T-cell (primary cell): Measurements from ENCODE around the gene ANO2. TPM values are rescaled to one million over a fixed set of nuclear protein-coding genes. Genes with fewer than 3 reads are reported as not detected.

ENCODE experiments used
- ATAC-seq, 4 experiments: fragments of 200-7000 bp in 3 of 4; fragments of 150-1000 bp in 1 of 4; cut with Tn5 transposase; replicated peaks in 1 of 4; 1 replicate in 3 of 4; 2 replicates in 1 of 4; pipeline ENCODE4 v1.10.0; 2021; ENCODE audit warnings: moderate library complexity in 3 of 4, mild to moderate bottlenecking in 2 of 4, moderate number of reproducible peaks in 1 of 4
- CTCF ChIA-PET, 2 donors: fragments of 300-600 bp; sonication (Branson Sonifier 250); formaldehyde crosslinking; loops; one replicate each; lab custom pipeline; 2022; ENCODE audit warnings: antibody characterized with exemption in 2 of 2; lab: Charles Lee
- POLR2A ChIA-PET, 2 donors: fragments of 300-600 bp; sonication (Branson Sonifier 250); formaldehyde crosslinking; loops; one replicate each; lab custom pipeline; 2022; ENCODE audit warnings: antibody characterized with exemption in 2 of 2; lab: Charles Lee
- DNase-seq, 35 experiments: peaks; one replicate each; pipeline versions ENCODE4 v3.0.0 to v3.0.0-alpha.2; 2013 to 2023
- H3K27ac ChIP-seq: one replicate; pipeline ENCODE4 v1.5.1; 2013; ENCODE audit warnings: low read length
- H3K27me3 ChIP-seq, 2 experiments: replicated peaks in 1 of 2; 1 replicate in 1 of 2; 2 replicates in 1 of 2; pipeline versions ENCODE4 v1.6.1 to v1.7.0; 2013; ENCODE audit warnings: low read length in 1 of 2, mixed read lengths in 1 of 2; ENCODE audit not compliant: control insufficient read depth in 2 of 2, insufficient read depth in 2 of 2; ENCODE audit errors: extremely low read depth in 1 of 2
- H3K36me3 ChIP-seq, 2 donors: 1 replicate in 1 of 2; 2 replicates in 1 of 2; pipeline versions ENCODE4 v1.6.1 to v1.7.0; 2013; ENCODE audit warnings: low read length in 1 of 2; ENCODE audit not compliant: control insufficient read depth in 2 of 2, insufficient read depth in 1 of 2; ENCODE audit errors: extremely low read depth in 1 of 2
- H3K4me1 ChIP-seq, 2 experiments: 1 replicate in 1 of 2; 2 replicates in 1 of 2; pipeline versions ENCODE4 v1.6.1 to v1.7.0; 2013; ENCODE audit warnings: low read length in 2 of 2, mixed read lengths in 1 of 2; ENCODE audit not compliant: insufficient read depth in 2 of 2, control insufficient read depth in 1 of 2; ENCODE audit errors: extremely low read depth in 1 of 2
- H3K4me3 ChIP-seq, 2 donors: 1 replicate in 1 of 2; 2 replicates in 1 of 2; pipeline versions ENCODE4 v1.5.1 to v1.7.0; 2013; ENCODE audit warnings: mild to moderate bottlenecking in 2 of 2, low read length in 1 of 2, moderate library complexity in 1 of 2; ENCODE audit not compliant: control insufficient read depth in 1 of 2; ENCODE audit errors: extremely low read depth in 1 of 2
- H3K9me3 ChIP-seq: 2 replicates; pipeline ENCODE4 v1.7.0; 2013
- H3K27ac Mint-ChIP-seq, 2 donors: one replicate each; pipeline ENCODE4 v1.8.0; 2020 to 2021; ENCODE audit warnings: mild to moderate bottlenecking in 2 of 2, mixed read lengths in 2 of 2
- H3K27me3 Mint-ChIP-seq, 2 donors: one replicate each; pipeline ENCODE4 v1.8.0; 2021 to 2022; ENCODE audit warnings: mixed read lengths in 2 of 2
- H3K36me3 Mint-ChIP-seq: one replicate; pipeline ENCODE4 v1.8.0; 2021; ENCODE audit warnings: mixed read lengths
- H3K4me1 Mint-ChIP-seq, 3 donors: one replicate each; pipeline ENCODE4 v1.8.0; 2020 to 2022; ENCODE audit warnings: mixed read lengths in 3 of 3, mild to moderate bottlenecking in 1 of 3
- H3K4me3 Mint-ChIP-seq, 3 donors: one replicate each; pipeline ENCODE4 v1.8.0; 2020 to 2022; ENCODE audit warnings: mild to moderate bottlenecking in 3 of 3, mixed read lengths in 3 of 3, moderate library complexity in 3 of 3
- H3K9me3 Mint-ChIP-seq, 3 donors: one replicate each; pipeline ENCODE4 v1.8.0; 2020 to 2022; ENCODE audit warnings: mixed read lengths in 3 of 3
- WGBS: methylation state at CpG from one replicate; pipeline ENCODE4 v1.1.5; 2013; ENCODE audit warnings: missing lambda C conversion rate; ENCODE audit not compliant: insufficient coverage; 5-methylcytosine and 5-hydroxymethylcytosine counted together
- total RNA-seq, 35 experiments: library from RNA in 6 of 35; stranded (reverse) in 6 of 35; fragments of 120-200 nt in 1 of 35; gene quantifications; one replicate each; pipeline versions ENCODE4 v1.2.1 to v1.2.4 and lab custom pipeline; 2013 to 2026

ANO2 gene
- total RNA-seq, 5 donors from 2014 or later (not counting 1 experiment from before 2014, with no cell fraction given), result not detected

- H3K36me3 Mint-ChIP-seq, result no peaks in the 10 kb centered on the region
- peaks cover 9 to 12% of the 10 kb centered on the region in 2 donors for H3K27me3 Mint-ChIP-seq
- H3K4me1 ChIP-seq, result no peaks in the 10 kb centered on the region
- H3K9me3 Mint-ChIP-seq, result no peaks in the 10 kb centered on the region
- H3K27ac Mint-ChIP-seq, result no peak overlapping the region
- H3K4me1 Mint-ChIP-seq, result no peaks in the 10 kb centered on the region
- WGBS, result 88% methylated on average over 7 of the region's 12 CpGs
- no peaks in the 10 kb centered on the region for H3K36me3 ChIP-seq
- CTCF ChIA-PET, result no interaction called here
- H3K27ac ChIP-seq, result no peak overlapping the region
- H3K27me3 ChIP-seq, result peaks cover 0 to 20% of the 10 kb centered on the region in 2 experiments
- H3K4me3 ChIP-seq, result no peak overlapping the region
- no peak overlapping the region for H3K4me3 Mint-ChIP-seq
- H3K9me3 ChIP-seq, result no peaks in the 10 kb centered on the region
- POLR2A ChIA-PET, result no interaction called here
- DNase-seq (no peak), ATAC-seq (no peak)
These were observed 146.6 kb downstream of the ANO2 start for GRCh38 chr12:5798242-5799015.

- no peak for ATAC-seq
These were observed 147.4 kb downstream of the ANO2 start for GRCh38 chr12:5797661-5798060.

GRCh38 chr12:5796959-5797225 is 148.2 kb downstream of the ANO2 start:
- peaks cover 6 to 8% of the 10 kb centered on the region in 2 donors for H3K27me3 Mint-ChIP-seq
- ATAC-seq (no peak), DNase-seq (no peak)
- H3K27ac ChIP-seq, result no peak overlapping the region
- 68% methylated on average over 4 of the region's 8 CpGs for WGBS
- no peaks in the 10 kb centered on the region for H3K4me1 ChIP-seq
- no peak overlapping the region for H3K27ac Mint-ChIP-seq
- no peak overlapping the region for H3K4me3 ChIP-seq
- H3K9me3 Mint-ChIP-seq, result no peaks in the 10 kb centered on the region
- no peaks in the 10 kb centered on the region for H3K36me3 ChIP-seq
- no peaks in the 10 kb centered on the region for H3K9me3 ChIP-seq
- POLR2A ChIA-PET, result no interaction called here
- CTCF ChIA-PET, result interaction anchor here in 1 of 2 donors (0.8 to 0.9 kb wide), 2 partner anchors 51 to 776 kb away, joined by 3 read pairs; no protein-coding TSS in a partner anchor
- peaks cover 0 to 19% of the 10 kb centered on the region in 2 experiments for H3K27me3 ChIP-seq
- no peaks in the 10 kb centered on the region for H3K36me3 Mint-ChIP-seq
- no peak overlapping the region for H3K4me3 Mint-ChIP-seq
- H3K4me1 Mint-ChIP-seq, result no peaks in the 10 kb centered on the region

More at GRCh38 chr12:5797661-5798060, 147.4 kb downstream of the ANO2 start:
- Mint-ChIP-seq H3K27me3 (peaks cover 7 to 12% of the 10 kb centered on the region in 2 donors), H3K4me3 (no peak overlapping the region), H3K4me1 (no peaks in the 10 kb centered on the region), H3K9me3 (no peaks in the 10 kb centered on the region), H3K27ac (no peak overlapping the region), H3K36me3 (no peaks in the 10 kb centered on the region)
- H3K36me3 ChIP-seq, result no peaks in the 10 kb centered on the region
- 73% methylated on average over 6 of the region's 9 CpGs for WGBS
- no peak overlapping the region for H3K4me3 ChIP-seq
- no peaks in the 10 kb centered on the region for H3K9me3 ChIP-seq
- ChIA-PET CTCF (no interaction called here), POLR2A (no interaction called here)
- DNase-seq, result no peak
- H3K4me1 ChIP-seq, result no peaks in the 10 kb centered on the region
- no peak overlapping the region for H3K27ac ChIP-seq
- peaks cover 0 to 19% of the 10 kb centered on the region in 2 experiments for H3K27me3 ChIP-seq

- ATAC-seq (no peak), DNase-seq (peak in 12 of 35 experiments; percentile 1 to 32 (median 11))
- no peak overlapping the region for H3K4me3 Mint-ChIP-seq
These were observed 148.7 kb downstream of the ANO2 start for GRCh38 chr12:5796171-5796958.

GRCh38 chr12:5794156-5794555 is 150.9 kb downstream of the ANO2 start:
- Mint-ChIP-seq H3K9me3 (no peaks in the 10 kb centered on the region), H3K4me3 (no peak overlapping the region), H3K4me1 (no peaks in the 10 kb centered on the region), H3K27me3 (peaks cover 10 to 19% of the 10 kb centered on the region in 2 donors), H3K27ac (no peak overlapping the region), H3K36me3 (no peaks in the 10 kb centered on the region)
- no peaks in the 10 kb centered on the region for H3K36me3 ChIP-seq
- CTCF ChIA-PET, result interaction anchor here in 1 of 2 donors (0.6 kb wide), 2 partner anchors 45 to 939 kb away, joined by 3 read pairs; no protein-coding TSS in a partner anchor
- no peak for DNase-seq
- H3K9me3 ChIP-seq, result no peaks in the 10 kb centered on the region
- H3K27ac ChIP-seq, result no peak overlapping the region
- H3K4me1 ChIP-seq, result no peaks in the 10 kb centered on the region
- ATAC-seq, result no peak
- 54% methylated on average over 3 of the region's 4 CpGs for WGBS
- H3K27me3 ChIP-seq, result peaks cover 0 to 16% of the 10 kb centered on the region in 2 experiments
- H3K4me3 ChIP-seq, result no peak overlapping the region
- POLR2A ChIA-PET, result no interaction called here

More at GRCh38 chr12:5796171-5796958, 148.7 kb downstream of the ANO2 start:
- no peaks in the 10 kb centered on the region for H3K9me3 Mint-ChIP-seq
- Histone ChIP-seq H3K36me3 (no peaks in the 10 kb centered on the region), H3K9me3 (no peaks in the 10 kb centered on the region), H3K4me1 (no peaks in the 10 kb centered on the region), H3K4me3 (no peak overlapping the region), H3K27me3 (peaks cover 0 to 19% of the 10 kb centered on the region in 2 experiments), H3K27ac (no peak overlapping the region)
- no peak overlapping the region for H3K27ac Mint-ChIP-seq
- ChIA-PET CTCF (interaction anchor here in 1 of 2 donors (0.8 to 0.9 kb wide), 2 partner anchors 51 to 775 kb away, joined by 3 read pairs; no protein-coding TSS in a partner anchor), POLR2A (no interaction called here)
- 47% methylated on average over 10 of the region's 14 CpGs for WGBS
- H3K4me1 Mint-ChIP-seq, result no peaks in the 10 kb centered on the region
- H3K27me3 Mint-ChIP-seq, result peaks cover 6 to 8% of the 10 kb centered on the region in 2 donors
- no peaks in the 10 kb centered on the region for H3K36me3 Mint-ChIP-seq

- peaks cover 0 to 3% (median 0%) of the 10 kb centered on the region in 3 donors for H3K9me3 Mint-ChIP-seq
- H3K36me3 ChIP-seq, result no peaks in the 10 kb centered on the region
- CTCF ChIA-PET, result interaction anchor here in 1 of 2 donors (0.6 kb wide), 1 partner anchor 47 kb away, joined by 4 read pairs; no protein-coding TSS in a partner anchor
- WGBS, result 50% methylated on average over 2 of the region's 5 CpGs
- H3K4me3 Mint-ChIP-seq, result no peak overlapping the region
- DNase-seq, result no peak
- H3K4me1 ChIP-seq, result no peaks in the 10 kb centered on the region
- H3K27me3 Mint-ChIP-seq, result peaks cover 15 to 16% of the 10 kb centered on the region in 2 donors
- no peaks in the 10 kb centered on the region for H3K9me3 ChIP-seq
- H3K4me3 ChIP-seq, result no peak overlapping the region
- H3K27ac Mint-ChIP-seq, result no peak overlapping the region
- H3K27ac ChIP-seq, result no peak overlapping the region
- no peaks in the 10 kb centered on the region for H3K4me1 Mint-ChIP-seq
- POLR2A ChIA-PET, result no interaction called here
- ATAC-seq, result no peak
- no peaks in the 10 kb centered on the region for H3K36me3 Mint-ChIP-seq
- H3K27me3 ChIP-seq, result peaks cover 0 to 6% of the 10 kb centered on the region in 2 experiments
These were observed 152.7 kb downstream of the ANO2 start for GRCh38 chr12:5792343-5792742.
